MM.1S (cell line): Measurements from ENCODE around the gene MUCL3.
"Not testable (repeated sequence)": the region's sequence is repeated elsewhere in the genome, so short reads cannot be mapped to it uniquely, and the experiment has no call there.

Experiments
- DNase-seq: peaks from one replicate; pipeline ENCODE4 v3.0.0-alpha.2; 2015
- H2AFZ ChIP-seq: fragments of 300-600 bp; sonication (generic); 2 replicates; pipeline ENCODE4 v1.6.0; 2016; ENCODE audit warnings: antibody characterized with exemption, low read length
- H3F3A ChIP-seq: fragments of 300-600 bp; sonication (generic); 2 replicates; pipeline ENCODE4 v1.6.1; 2016; ENCODE audit warnings: mild to moderate bottlenecking, antibody characterized with exemption, low read length, moderate library complexity, mixed read lengths; ENCODE audit not compliant: insufficient read depth
- H3K27ac ChIP-seq: fragments of 300-600 bp; sonication (generic); 2 replicates; pipeline ENCODE4 v1.5.1; 2016; ENCODE audit warnings: mild to moderate bottlenecking, low read length
- H3K27me3 ChIP-seq: fragments of 300-600 bp; sonication (generic); replicated peaks from 2 replicates; pipeline ENCODE4 v1.6.0; 2016; ENCODE audit warnings: low read length; ENCODE audit not compliant: insufficient read depth
- H3K36me3 ChIP-seq: fragments of 300-600 bp; sonication (generic); replicated peaks from 2 replicates; pipeline ENCODE4 v1.6.1; 2016; ENCODE audit warnings: mild to moderate bottlenecking, low read length, mixed read lengths; ENCODE audit not compliant: insufficient read depth
- H3K4me1 ChIP-seq: fragments of 300-600 bp; sonication (generic); 2 replicates; pipeline ENCODE4 v1.6.1; 2016; ENCODE audit warnings: low read length, mixed read lengths
- H3K4me2 ChIP-seq: fragments of 300-600 bp; sonication (generic); 2 replicates; pipeline ENCODE4 v1.6.0; 2016; ENCODE audit warnings: low read depth, low read length
- H3K4me3 ChIP-seq: fragments of 300-600 bp; sonication (generic); 2 replicates; pipeline ENCODE4 v1.5.1; 2016; ENCODE audit warnings: low read length, mixed read lengths
- H3K79me2 ChIP-seq: fragments of 300-600 bp; sonication (generic); 2 replicates; pipeline ENCODE4 v1.6.1; 2016; ENCODE audit warnings: mixed run types, low read length, mixed read lengths
- H3K9ac ChIP-seq: fragments of 300-600 bp; sonication (generic); 2 replicates; pipeline ENCODE4 v1.6.1; 2016; ENCODE audit warnings: low read length, mixed read lengths
- H3K9me2 ChIP-seq: fragments of 300-600 bp; sonication (generic); replicated peaks from 2 replicates; pipeline ENCODE4 v1.6.1; 2016; ENCODE audit warnings: mild to moderate bottlenecking, low read length, mixed read lengths; ENCODE audit not compliant: insufficient read depth
- H3K9me3 ChIP-seq: fragments of 300-600 bp; sonication (generic); replicated peaks from 2 replicates; pipeline ENCODE4 v1.6.1; 2016; ENCODE audit warnings: mild to moderate bottlenecking, low read length, mixed read lengths; ENCODE audit not compliant: insufficient read depth
- H4K20me1 ChIP-seq: fragments of 300-600 bp; sonication (generic); 2 replicates; pipeline ENCODE4 v1.6.1; 2016; ENCODE audit warnings: mild to moderate bottlenecking, low read length, moderate library complexity, mixed read lengths; ENCODE audit not compliant: insufficient read depth
- CTCF ChIP-seq: fragments of 300-600 bp; sonication (generic); IDR thresholded peaks from 2 replicates; pipeline ENCODE4 v1.5.1; 2016; ENCODE audit warnings: antibody characterized with exemption, low read length, mixed read lengths
- EZH2 ChIP-seq: fragments of 300-600 bp; sonication (generic); optimal IDR thresholded peaks from 2 replicates; pipeline ENCODE3; 2017; ENCODE audit warnings: low read depth, mild to moderate bottlenecking, antibody characterized with exemption, low read length, mixed read lengths
- EZH2phosphoT487 ChIP-seq: fragments of 300-600 bp; sonication (generic); IDR thresholded peaks from 2 replicates; pipeline ENCODE4 v1.6.1; 2018; ENCODE audit warnings: antibody characterized with exemption, low read length

The MUCL3 gene

GRCh38 chr6:30907758-30908591 is 32.8 kb upstream of the MUCL3 start, which contains the start of gene GTF2H4:
Gene GTF2H4 (plus strand): TSS chr6:30908207.
- Histone ChIP-seq H4K20me1 (no peaks in the 10 kb centered on the region), H3K27me3 (0 out of 2 replicates have a peak, but pooled peaks cover 1% of the 10 kb centered on the region), H2AFZ (peak within 1 kb of the TSS; percentile 99), H3K9ac (peak within 1 kb of the TSS; percentile 80), H3K9me3 (no peaks in the 10 kb centered on the region), H3K9me2 (no peaks in the 10 kb centered on the region), H3K36me3 (no peaks in the 10 kb centered on the region), H3K4me2 (peak within 1 kb of the TSS; percentile 100), H3K79me2 (peaks cover 10% of the 10 kb centered on the region), H3K4me1 (peaks cover 6% of the 10 kb centered on the region), H3K27ac (no peak within 1 kb of the TSS), H3K4me3 (peak within 1 kb of the TSS; percentile 100), H3F3A (no peaks in the 10 kb centered on the region)
- DNase-seq = peak; percentile 98
- TF ChIP-seq CTCF (no peak), EZH2phosphoT487 (no peak), EZH2 (no peak)

DNA sequence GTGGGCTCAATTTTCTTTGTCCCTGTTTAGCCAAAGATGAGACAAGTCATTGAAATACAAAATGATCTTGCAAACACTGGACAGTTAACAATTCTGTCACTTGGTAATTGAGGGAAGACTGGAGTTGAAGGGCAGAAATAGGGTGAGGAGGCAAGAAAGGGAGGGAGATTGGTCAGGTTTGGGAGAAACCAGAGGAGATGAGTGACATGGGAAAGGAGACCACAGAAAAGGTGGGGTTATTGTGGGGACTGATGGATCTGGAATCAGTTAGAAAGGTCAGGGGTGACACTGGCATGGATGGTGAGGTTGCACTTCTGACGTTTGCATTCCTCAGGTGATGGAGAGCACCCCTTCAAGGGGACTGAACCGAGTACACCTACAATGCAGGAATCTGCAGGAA is 32.1 kb upstream of the MUCL3 start:
- H3K9ac ChIP-seq = peak overlapping the region; percentile 80
- no peaks in the 10 kb centered on the region for H3K27me3 ChIP-seq
- H3K4me3 ChIP-seq = peak overlapping the region; percentile 100
- no peaks in the 10 kb centered on the region for H3K9me2 ChIP-seq
- H3K79me2 ChIP-seq = peaks cover 10% of the 10 kb centered on the region
- no peak overlapping the region for H3K27ac ChIP-seq
- H3K36me3 ChIP-seq = no peaks in the 10 kb centered on the region
- DNase-seq = no peak
- no peaks in the 10 kb centered on the region for H3F3A ChIP-seq
- TF ChIP-seq EZH2phosphoT487 (no peak), EZH2 (no peak), CTCF (no peak)
- no peaks in the 10 kb centered on the region for H3K9me3 ChIP-seq
- H4K20me1 ChIP-seq = no peaks in the 10 kb centered on the region
- peak overlapping the region; percentile 100 for H3K4me2 ChIP-seq
- peak overlapping the region; percentile 99 for H2AFZ ChIP-seq
- H3K4me1 ChIP-seq = peaks cover 6% of the 10 kb centered on the region

DNA sequence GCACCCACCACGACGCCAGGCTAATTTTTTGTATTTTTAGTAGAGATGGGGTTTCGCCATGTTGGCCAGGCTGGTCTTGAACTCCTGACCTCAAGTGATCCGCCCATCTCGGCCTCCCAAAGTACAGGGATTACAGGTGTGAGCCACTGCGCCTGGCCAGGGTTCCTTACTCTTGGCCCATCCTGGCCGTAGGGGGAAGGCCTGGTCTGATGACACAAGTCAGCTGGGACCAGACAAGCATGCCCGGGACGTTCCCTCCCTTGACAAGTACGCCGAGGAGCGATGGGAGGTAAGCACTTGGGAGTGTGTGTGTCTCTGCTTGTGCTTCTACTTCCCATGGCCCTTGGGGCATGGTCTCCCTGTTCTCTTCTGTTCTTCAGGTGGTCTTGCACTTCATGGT is 30.3 kb upstream of the MUCL3 start:
- H3K4me3 ChIP-seq, H4K20me1 ChIP-seq, H3K9me2 ChIP-seq, H3K9ac ChIP-seq, H3K27ac ChIP-seq, H3K4me2 ChIP-seq, DNase-seq, H3K9me3 ChIP-seq, H3K36me3 ChIP-seq, H2AFZ ChIP-seq, H3K27me3 ChIP-seq, H3F3A ChIP-seq: not testable (repeated sequence)
- H3K79me2 ChIP-seq = peaks cover 10% of the 10 kb centered on the region
- H3K4me1 ChIP-seq = peaks cover 14% of the 10 kb centered on the region
